Lower leg skin (tissue), 3 donors: ENCODE measurements around the gene DAAM1.

ENCODE experiments used
- POLR2A ChIP-seq, 2 donors: fragments of 450-650 bp; IDR thresholded peaks; one replicate each; pipeline ENCODE4 v1.6.1; 2016 to 2017; ENCODE audit warnings: antibody characterized with exemption in 2 of 2, mild to moderate bottlenecking in 1 of 2, moderate library complexity in 1 of 2
- TF ChIP-seq, protein P1 (sequence below), 3 donors: fragments of 450-650 bp; IDR thresholded peaks; one replicate each; pipeline ENCODE4 v1.5.1; 2016; ENCODE audit warnings: antibody characterized with exemption in 3 of 3, mild to moderate bottlenecking in 3 of 3, moderate library complexity in 2 of 3

DNA sequence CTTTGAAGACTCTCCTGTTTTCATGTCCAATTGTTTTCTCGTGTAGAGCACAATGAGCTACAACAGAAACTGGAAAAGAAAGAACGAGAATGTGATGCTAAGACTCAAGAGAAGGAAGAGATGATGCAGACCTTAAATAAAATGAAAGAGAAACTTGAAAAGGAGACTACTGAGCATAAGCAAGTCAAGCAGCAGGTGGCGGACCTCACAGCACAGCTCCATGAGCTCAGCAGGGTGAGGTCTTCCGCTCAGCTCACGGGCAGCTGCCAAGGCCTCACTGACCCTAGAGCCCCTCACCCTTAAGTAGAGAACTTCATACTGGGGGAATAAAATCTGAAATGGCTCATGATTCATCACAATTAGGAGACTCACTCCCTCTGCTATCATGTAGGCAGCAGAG lies 142.0 kb downstream of the DAAM1 start:
- TF ChIP-seq, protein P1, sequence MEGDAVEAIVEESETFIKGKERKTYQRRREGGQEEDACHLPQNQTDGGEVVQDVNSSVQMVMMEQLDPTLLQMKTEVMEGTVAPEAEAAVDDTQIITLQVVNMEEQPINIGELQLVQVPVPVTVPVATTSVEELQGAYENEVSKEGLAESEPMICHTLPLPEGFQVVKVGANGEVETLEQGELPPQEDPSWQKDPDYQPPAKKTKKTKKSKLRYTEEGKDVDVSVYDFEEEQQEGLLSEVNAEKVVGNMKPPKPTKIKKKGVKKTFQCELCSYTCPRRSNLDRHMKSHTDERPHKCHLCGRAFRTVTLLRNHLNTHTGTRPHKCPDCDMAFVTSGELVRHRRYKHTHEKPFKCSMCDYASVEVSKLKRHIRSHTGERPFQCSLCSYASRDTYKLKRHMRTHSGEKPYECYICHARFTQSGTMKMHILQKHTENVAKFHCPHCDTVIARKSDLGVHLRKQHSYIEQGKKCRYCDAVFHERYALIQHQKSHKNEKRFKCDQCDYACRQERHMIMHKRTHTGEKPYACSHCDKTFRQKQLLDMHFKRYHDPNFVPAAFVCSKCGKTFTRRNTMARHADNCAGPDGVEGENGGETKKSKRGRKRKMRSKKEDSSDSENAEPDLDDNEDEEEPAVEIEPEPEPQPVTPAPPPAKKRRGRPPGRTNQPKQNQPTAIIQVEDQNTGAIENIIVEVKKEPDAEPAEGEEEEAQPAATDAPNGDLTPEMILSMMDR (IDR thresholded peaks at IDR 0.05): no peak
- no peak for TF ChIP-seq POLR2A (IDR thresholded peaks at IDR 0.05)
